ENCODE results near the gene TMEM106C.

TMEM106C gene

DNA sequence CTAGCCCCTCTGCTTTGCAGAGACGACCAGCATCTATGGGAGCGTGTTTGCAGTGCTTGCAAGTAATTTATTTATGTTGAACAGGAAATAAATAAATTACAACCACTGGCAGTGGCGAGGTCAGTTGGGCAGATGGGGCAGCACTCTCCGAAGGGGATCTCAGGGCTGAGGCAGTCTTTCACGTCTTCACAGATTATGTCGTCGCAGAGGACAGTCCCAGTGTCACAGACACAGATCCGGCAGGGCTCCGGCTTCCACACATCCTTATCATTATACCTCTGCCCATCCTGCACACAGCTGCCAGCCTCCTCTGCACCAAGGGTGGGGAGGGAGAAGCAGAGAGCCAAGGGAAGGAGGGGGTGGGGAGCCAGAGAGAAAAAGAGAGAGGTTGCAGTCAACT lies 36.4 kb downstream of the TMEM106C start:
- no peak for DNase-seq

DNA sequence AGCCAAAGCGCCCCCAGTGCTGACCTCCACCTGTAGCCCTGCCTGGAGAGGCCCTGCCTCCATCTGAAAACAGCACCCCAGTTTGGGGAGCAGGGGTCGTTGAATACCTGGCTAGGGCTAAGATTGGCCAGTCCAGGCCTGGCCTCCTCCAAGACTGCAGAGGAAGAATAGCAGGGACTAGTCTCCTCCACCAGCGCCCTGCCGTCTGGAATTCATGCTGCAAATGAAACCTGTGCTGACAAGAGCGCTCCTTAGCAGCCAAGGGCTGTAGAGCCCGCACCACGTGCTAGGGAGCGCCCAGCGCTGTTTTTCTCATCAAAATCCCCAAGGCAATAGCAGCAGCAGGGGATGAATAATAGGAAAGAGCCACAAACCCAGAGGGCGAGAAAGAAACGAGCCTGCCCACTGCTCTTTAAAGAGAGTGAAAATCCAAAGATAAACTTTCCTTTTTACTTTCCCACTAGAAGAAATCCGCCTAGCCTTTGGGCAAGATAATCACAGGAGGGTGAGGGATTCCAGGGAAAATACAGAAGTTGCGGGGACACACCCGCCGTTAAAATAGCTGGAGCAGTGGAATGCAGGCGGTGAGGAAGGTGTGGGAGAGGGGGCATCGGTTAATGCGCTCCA lies 37.6 kb downstream of the TMEM106C start:
- no peak for DNase-seq

- no peak for DNase-seq
These were observed 38.4 kb downstream of the TMEM106C start for GRCh38 chr12:48001505-48002413.

DNA sequence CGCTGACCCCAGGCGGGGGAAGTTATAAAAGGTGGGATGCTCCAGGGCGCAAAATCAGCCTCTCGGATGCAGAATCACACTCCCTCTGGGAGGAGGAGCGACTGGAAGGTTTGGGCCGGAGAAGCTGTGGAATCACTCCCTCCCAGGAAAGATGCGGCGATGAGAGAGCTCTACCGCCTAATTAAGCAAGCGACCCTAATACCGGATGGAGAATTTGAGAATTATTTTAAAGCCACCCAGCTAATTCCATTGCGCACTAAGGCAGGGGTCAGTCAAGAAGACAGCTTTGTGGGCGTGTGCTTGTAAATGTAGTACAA lies 39.0 kb downstream of the TMEM106C start:
- no peak for DNase-seq

DNA sequence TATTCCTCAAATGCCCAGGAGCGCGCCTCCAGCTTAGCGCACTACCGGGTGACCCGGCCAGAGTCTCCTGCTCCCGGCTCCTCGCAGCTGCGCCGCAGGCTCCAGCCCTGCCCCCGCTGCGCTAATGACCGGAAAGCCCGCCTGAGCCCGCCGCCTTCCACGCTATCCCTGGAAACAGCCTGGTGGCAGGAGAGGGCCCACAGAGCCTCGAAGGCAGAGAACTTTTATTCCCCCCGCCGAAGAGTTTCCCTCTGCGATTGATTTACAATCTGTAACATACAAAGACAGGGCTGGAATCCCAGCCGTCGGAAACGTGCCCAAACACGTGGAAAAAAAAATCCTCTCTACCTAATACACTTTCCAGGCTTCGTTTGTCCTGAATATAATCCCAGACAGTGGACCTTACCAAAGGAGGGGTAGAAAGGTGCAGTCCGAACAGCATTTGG lies 39.4 kb downstream of the TMEM106C start:
- DNase-seq = no peak

GRCh38 chr12:48003226-48004052 lies 40.0 kb downstream of the TMEM106C start:
- no peak for DNase-seq

GRCh38 chr12:48004053-48004941 lies 40.9 kb downstream of the TMEM106C start, which contains the start of gene COL2A1:
TSS of gene COL2A1 (minus strand) at chr12:48004476. CDS start at chr12:48004321, 155 bp downstream.
- DNase-seq = no peak

DNA sequence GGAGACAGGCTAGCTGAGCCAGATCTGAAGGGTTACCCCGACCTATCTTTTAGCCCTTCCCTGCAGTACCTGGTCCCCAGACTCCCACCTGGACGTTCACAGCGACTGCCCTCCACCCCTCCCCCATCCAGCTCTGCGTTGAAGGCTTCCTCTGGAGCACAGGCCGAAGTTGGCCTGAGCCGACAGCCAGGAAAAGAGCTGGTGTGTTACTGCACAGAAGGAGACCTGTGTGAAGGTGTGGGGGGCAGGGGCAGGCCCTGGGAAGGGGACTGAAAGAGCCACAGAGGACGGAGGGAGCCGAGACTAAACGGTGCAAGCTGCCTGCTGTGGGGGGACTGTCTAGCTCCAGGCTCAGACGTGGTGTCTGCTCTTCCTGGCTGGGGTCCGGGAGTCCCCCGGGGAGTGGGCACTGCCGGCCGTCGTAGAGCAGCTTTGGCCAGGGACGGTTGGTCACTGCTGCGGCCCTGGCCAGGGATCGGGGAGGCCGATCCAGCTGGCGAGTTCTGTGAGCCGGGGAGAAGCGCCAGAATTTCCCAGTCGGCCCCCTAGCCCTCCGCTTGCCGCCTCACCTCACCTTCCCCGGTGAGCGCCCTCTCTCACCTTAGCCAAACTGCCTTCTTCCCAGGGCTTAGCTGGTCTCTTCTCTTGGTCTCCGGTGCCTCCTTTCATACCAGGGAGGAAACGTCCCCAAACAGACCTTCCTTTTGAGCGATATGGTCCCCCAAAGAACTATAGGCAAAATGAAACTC lies 41.8 kb downstream of the TMEM106C start:
- no peak for DNase-seq

GRCh38 chr12:48005750-48006021 lies 42.3 kb downstream of the TMEM106C start:
- no peak for DNase-seq

GRCh38 chr12:48007206-48007605 lies 43.8 kb downstream of the TMEM106C start:
- no peak for DNase-seq

DNA sequence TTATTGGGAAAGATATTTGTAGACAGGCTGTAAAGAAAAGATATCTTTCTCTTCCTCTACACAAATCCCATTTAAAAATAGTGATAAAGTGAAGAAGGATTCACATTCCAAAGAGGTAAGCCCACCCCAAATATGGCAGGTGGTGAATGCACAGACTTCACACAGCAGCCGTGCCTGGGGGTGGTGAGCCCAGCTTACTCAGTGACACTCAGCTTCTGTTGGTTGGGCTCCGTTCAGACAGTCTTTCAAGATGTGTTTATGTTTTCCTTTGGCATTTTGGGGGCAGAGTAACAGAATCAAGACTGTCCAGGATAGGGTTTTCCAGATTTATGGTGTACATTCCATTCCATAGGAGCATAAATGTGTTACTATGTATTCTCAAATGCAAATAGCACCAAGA lies 45.0 kb downstream of the TMEM106C start:
- no peak for DNase-seq

DNA sequence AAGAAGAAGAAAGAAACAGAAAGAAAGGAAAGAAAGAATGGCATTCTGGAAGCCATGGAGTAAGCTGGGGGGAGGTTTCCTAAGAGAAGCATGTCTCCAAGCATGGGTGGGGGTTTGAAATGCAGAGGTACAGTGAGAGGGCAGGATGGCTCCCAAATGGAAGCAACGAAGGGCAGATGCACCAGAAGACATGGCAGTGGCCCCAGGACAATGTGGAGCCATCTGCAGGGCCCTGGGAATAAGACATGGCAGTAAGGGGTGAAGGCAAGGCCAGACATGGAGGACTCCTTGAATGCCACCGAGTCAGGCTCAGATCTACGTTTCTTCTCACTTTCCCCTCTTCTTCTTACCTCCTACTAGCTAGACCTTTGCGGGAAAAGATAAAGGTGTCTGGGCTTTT lies 45.6 kb downstream of the TMEM106C start:
- no peak for DNase-seq

DNA sequence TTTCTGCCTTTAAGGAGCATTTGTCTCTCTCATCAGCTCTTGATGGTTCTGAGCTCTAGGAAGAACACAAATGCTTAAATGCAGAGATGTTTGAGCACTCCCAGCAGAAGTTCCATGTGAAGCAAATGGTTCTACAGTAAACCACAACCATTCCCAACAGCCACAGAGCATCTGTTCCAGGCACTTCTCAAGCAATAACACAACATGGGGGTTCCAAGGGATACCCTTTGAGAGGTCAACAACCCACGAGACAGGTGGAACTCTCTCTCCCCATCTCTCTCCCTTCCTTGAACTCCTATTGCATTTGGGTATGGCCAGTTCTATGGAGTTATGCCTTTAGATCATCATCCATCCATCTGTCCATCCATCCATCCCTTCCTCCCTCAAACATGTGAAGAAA lies 46.1 kb downstream of the TMEM106C start:
- DNase-seq = no peak

GRCh38 chr12:48010366-48010970 lies 47.1 kb downstream of the TMEM106C start:
- DNase-seq = no peak

- no peak for DNase-seq
These were observed 48.7 kb downstream of the TMEM106C start for GRCh38 chr12:48012070-48012469.

GRCh38 chr12:48013287-48013686 lies 49.9 kb downstream of the TMEM106C start:
- DNase-seq = no peak

GRCh38 chr12:48015129-48015528 lies 51.7 kb downstream of the TMEM106C start:
- DNase-seq = no peak

DNA sequence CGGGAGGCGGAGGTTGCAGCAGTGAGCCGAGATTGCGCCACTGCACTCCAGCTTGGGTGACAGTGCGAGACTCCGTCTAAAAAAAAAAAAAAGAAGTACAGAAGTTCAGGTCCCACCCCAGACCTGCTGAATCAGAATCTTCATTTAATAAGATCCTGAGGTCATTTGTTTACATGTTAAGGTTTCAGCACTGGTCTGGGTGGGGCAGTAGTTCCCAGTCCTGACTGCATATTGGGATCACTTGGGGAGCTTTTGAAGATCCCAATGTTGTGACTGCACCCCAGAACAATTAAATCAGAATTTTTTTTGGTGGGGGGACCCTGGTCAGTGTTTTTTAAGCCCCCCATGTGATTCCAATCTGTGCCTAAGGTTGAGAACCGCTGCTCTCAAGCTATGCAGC lies 52.6 kb downstream of the TMEM106C start:
- no peak for DNase-seq

DNA sequence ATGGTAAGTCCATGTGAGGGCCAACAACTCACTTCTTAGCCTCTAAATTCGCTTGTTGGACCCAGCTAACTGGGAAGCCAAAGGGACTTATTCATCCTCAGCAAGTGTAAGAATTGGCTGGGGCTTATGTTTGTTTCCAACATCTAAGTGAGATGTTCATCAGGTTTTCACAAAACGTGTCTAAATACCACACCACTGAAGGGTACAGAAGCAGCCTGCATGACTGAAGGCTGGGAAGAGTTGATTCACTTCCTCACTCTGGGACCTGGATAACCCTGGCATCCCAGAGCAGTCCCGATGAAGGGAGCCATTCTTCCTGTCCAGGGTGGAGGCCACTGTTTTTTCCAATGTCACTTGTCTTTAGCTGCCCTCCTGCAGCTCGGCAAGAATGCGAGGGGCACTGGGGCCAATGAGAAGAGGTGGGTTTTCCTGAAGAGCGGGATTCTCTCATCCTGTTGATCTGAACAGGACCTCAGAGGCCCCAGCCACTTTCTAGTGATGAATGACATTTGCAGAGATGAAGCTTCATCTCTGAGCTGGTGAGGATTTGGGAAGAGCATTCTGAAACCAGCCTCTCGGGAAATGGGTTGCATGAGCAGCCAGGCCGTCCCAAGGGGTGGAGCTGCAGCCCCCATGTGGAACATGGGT lies 53.1 kb downstream of the TMEM106C start:
- no peak for DNase-seq

DNA sequence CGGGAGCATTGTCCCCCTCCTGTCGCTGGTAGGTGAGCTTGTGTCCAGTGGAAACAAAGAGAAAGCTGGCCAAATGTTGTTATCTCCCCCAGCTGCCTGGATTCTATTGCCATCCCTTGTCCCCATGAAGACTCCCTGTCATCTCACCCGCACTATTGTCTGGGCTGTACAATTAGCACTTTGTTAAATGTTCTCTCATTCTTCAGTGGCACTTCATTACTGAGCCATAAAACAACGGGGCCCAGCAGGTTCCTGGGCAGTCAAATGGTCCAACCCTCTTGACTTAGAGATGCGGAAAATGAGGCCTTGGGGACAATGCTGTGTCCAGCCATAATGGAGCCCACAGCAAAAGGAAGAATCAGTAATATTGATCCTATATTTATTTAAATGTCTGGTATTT lies 54.1 kb downstream of the TMEM106C start:
- DNase-seq = no peak

Measured in CD4-positive, alpha-beta T cell treated with Interleukin-12 subunit alpha and Interleukin-12 subunit beta, for 1 hour (primary cell).